ENCODE results near the gene SPC24.

The SPC24 gene
- total RNA-seq = 1.4 to 2.9 reads per million in 2 donors

GRCh38 chr19:11155373-11156120 is at the start of gene SPC24:
Gene SPC24, minus strand, starts transcription at chr19:11155782. Its CDS starts 6 bp downstream, at chr19:11155776.
- DNase-seq = peak; percentile 69

DNA sequence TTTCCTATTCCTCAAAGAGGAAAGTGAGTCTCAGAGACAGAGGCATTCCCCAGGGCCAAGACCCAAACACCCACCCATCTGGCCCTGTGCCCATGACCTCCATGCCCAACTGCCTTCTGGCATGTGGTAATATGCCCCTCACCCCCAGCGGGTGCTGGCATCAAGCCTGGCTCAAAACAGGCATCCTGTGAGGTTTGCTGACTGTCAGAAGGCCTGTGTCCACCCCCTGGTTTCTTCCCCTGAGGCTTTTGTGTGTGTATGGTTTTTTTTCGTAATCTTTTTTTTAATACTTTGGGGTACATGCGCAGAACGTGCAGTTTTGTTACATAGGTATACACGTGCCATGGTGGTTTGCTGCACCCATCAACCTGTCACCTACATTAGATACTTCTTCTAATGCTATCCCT is 49.4 kb upstream of the SPC24 start:
- DNase-seq = no peak

GRCh38 chr19:11204076-11204602 is 48.6 kb upstream of the SPC24 start:
- DNase-seq = no peak

GRCh38 chr19:11203194-11204075 is 47.9 kb upstream of the SPC24 start:
- no peak for DNase-seq

- DNase-seq = no peak
Observed at GRCh38 chr19:11202488-11203193, 47.1 kb upstream of the SPC24 start.

GRCh38 chr19:11201791-11202190 is 46.2 kb upstream of the SPC24 start:
- no peak for DNase-seq

DNA sequence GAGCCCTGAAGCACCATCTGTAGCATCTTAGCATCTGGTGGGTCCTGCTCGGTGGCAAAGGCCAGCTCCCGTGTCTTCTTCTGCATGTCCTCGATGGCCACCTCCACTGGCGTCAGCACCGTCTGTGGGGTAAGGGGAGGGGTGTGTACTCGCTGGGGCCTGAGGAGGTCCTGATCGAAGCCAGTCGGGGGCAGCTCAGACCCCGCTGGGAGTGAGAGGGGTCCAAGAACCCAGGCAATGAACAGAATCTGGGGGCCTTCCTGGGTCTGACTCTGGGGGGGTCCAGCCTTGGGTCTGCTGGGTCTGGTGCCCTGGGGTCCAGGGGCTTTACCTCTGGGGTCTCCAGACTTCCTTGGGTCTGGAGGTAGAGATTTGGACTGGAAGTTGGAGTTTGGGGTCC is 45.3 kb upstream of the SPC24 start:
- no peak for DNase-seq

GRCh38 chr19:11200015-11200574 is 44.5 kb upstream of the SPC24 start:
- no peak for DNase-seq

GRCh38 chr19:11199517-11199916 is 43.9 kb upstream of the SPC24 start:
- no peak for DNase-seq

GRCh38 chr19:11198769-11199424 is 43.3 kb upstream of the SPC24 start:
- no peak for DNase-seq

DNA sequence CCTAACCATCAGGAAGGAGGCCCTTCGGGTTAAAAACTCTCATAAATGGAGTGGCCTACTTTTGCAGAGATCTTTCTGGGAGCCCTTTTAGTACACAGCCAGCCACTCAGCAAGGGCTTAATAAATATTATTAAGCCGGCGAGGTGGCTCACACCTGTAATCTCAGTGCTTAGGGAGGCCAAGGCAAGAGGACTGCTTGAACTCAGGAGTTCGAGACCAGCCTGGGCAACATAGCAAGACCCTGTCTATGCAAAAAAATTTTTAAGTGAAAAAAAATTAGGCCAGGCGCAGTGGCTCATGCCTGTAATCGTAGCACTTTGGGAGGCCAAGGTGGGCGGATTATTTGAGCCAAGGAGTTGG is 42.6 kb upstream of the SPC24 start:
- no peak for DNase-seq

GRCh38 chr19:11197291-11198174 is 42.0 kb upstream of the SPC24 start, which contains the start of gene KANK2:
Gene KANK2, minus strand, starts transcription at chr19:11197545. Its CDS starts 3,034 bp downstream, at chr19:11194511.
- peak; percentile 61 for DNase-seq

- no peak for DNase-seq
Observed at GRCh38 chr19:11196406-11197287, 41.1 kb upstream of the SPC24 start.

- no peak for DNase-seq
Observed at GRCh38 chr19:11195681-11196080, 40.1 kb upstream of the SPC24 start.

GRCh38 chr19:11194656-11195558 is 39.3 kb upstream of the SPC24 start:
- DNase-seq = no peak

DNA sequence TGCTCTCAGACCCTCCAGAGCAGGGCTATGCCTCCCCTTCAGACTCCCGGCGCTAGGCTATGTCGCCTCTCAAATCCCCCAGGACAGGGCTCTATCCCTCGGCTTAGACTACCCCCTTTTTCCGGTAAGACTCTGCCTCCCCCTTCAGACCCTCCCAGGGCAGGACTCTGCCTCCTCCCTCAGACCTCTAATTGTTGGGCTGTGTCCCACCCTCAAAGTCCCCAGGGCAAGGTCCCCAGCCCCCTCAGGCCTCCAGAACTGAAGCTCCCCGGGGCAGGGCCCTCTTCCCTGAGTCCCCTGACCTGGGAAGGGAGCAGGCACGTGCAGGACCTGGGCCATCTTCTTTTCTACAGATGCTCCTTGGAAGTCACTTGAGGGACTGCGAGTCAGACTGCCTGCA is 38.6 kb upstream of the SPC24 start:
- DNase-seq = no peak

DNA sequence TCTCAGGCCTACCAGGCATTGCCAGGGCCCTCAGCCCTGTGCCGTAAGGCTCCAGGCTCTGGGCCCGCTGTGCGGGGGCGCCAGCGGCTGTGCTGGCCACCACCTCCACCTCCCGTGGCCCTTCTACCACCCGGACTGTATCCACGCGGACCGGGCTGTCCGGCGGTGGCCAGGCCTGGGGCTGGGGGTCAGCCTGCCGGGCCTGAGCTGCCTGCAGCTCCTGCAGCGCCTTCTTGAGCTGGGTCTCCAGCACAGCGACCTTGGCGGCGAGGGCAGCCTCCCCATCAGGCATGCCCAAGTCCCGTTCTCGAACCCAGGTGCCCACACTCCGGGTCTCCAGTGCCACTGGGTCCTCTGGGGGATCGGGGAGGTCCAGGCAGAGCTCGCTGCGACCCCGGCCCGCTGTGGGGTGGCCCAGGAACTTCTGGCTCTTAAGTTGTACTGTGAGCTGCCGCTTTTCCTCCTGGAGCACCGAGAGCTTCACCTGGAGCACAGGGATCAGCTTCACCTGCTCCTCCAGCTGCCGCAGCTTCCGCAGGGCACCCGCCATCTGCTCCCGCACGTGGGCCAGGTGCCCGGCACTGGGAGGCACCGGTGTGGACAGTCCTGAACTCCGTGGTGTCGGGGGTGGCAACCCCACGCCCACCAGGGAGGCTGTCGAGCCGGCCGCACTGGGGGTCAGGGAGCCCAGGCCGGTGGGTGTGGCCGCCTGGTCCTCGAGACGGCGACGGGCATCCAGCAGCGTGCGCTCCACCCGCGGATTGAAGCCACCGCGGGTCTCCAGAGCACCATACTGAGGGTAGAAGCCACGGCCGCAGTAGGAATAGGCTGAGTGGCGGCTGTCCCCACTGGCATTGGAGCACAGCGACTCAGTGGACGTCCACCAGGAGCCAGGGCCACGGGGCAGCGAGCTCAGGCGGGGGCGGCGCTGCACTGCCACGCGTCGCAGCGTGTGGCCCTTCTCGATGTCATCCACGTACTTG is 37.7 kb upstream of the SPC24 start:
- no peak for DNase-seq

- DNase-seq = no peak
Observed at GRCh38 chr19:11191934-11192333, 36.4 kb upstream of the SPC24 start.
